Measurements from ENCODE around the gene LYPLA2. TPM values are rescaled to one million over a fixed set of nuclear protein-coding genes. Genes with fewer than 3 reads are reported as not detected.

Gene LYPLA2
- total and polyA plus RNA-seq, 2 of the 8 experiments (the other 6 are each of a cell fraction or from before 2014, with no cell fraction given): 138 to 211 TPM

- peak overlapping the region; percentile 90 for H2BK15ac ChIP-seq (ENCODE audit: low read length)
- peak overlapping the region in 3 of 4 experiments; percentile 8 to 38 (median 36); a peak in 5 of 7 replicates for H3K9ac ChIP-seq (replicated peaks in 1 of 4; ENCODE audit: extremely low read depth in 1 of 4, low read depth in 3 of 4, low read length in 3 of 4)
- TF ChIP-seq SUZ12 (IDR thresholded peaks at IDR 0.05; ENCODE audit: low read length): no peak
- TF ChIP-seq TAF7 (optimal IDR thresholded peaks at IDR 0.05; ENCODE audit: borderline replicate concordance, low read depth, low read length): no peak
- no peak for TF ChIP-seq SIN3A (conservative IDR thresholded peaks at IDR 0.05 in 1 of 2, IDR thresholded peaks at IDR 0.05 in 1 of 2; ENCODE audit: low read depth in 1 of 2, low read length in 2 of 2)
- no peak for TF ChIP-seq ZNF274 (IDR thresholded peaks at IDR 0.05; ENCODE audit: borderline replicate concordance, extremely low read depth, low read length)
- TF ChIP-seq BCL11A (IDR thresholded peaks at IDR 0.05; ENCODE audit: low read depth in 2 of 2, low read length in 2 of 2): no peak
- TF ChIP-seq POU5F1 (IDR thresholded peaks at IDR 0.05; ENCODE audit: low read depth, low read length): no peak
- no peak for TF ChIP-seq USF2 (IDR thresholded peaks at IDR 0.05; ENCODE audit: low read length)
- no peak overlapping the region; the same call in 1 of the 2 replicates for H2BK20ac ChIP-seq (ENCODE audit: low read length)
- H4K8ac ChIP-seq (ENCODE audit: extremely low read depth, insufficient read depth, low read length): no peak overlapping the region
- H2BK12ac ChIP-seq (ENCODE audit: low read depth, low read length): peak overlapping the region; percentile 17; the same call in 1 of the 2 replicates
- H3K56ac ChIP-seq (replicated peaks; ENCODE audit: insufficient read length, low read depth, low read length): no peak overlapping the region
- H3K79me1 ChIP-seq (ENCODE audit: low read depth, low read length): no peaks in the 10 kb centered on the region
- FAIRE-seq (no peak), DNase-seq (ENCODE audit: low read depth in 1 of 2, low spot score in 2 of 2) (no peak)
- H3K36me3 ChIP-seq (ENCODE audit: control insufficient read depth in 2 of 4, insufficient read depth in 4 of 4, low read length in 3 of 4): peaks cover 6 to 22% (median 18%) of the 10 kb centered on the region in 4 experiments; a peak in 5 of 8 replicates
- peak overlapping the region; percentile 29 for H4K91ac ChIP-seq (replicated peaks; ENCODE audit: insufficient read length, low read length)
- H2AFZ ChIP-seq (ENCODE audit: low read length): no peak overlapping the region
- H3K79me2 ChIP-seq (ENCODE audit: control insufficient read depth in 1 of 2, insufficient read depth in 2 of 2, low read length in 2 of 2): no peaks in the 10 kb centered on the region
- H3K23ac ChIP-seq (ENCODE audit: insufficient read length): no peak overlapping the region
- peak overlapping the region; percentile 25 for H3K4ac ChIP-seq (replicated peaks; ENCODE audit: insufficient read length, low read depth, low read length)
- H4K5ac ChIP-seq (ENCODE audit: insufficient read length, low read depth, low read length): no peak overlapping the region
- peak overlapping the region; percentile 83 for H3K18ac ChIP-seq (ENCODE audit: extremely low read depth, low read length)
- H3K14ac ChIP-seq (ENCODE audit: insufficient read length): no peak overlapping the region
- peak overlapping the region; percentile 79; the same call in 1 of the 2 replicates for H2BK5ac ChIP-seq (ENCODE audit: low read depth, low read length)
- H2BK120ac ChIP-seq (replicated peaks; ENCODE audit: low read depth, low read length): no peak overlapping the region
- no peaks in the 10 kb centered on the region for H3K9me3 ChIP-seq (ENCODE audit: insufficient read depth in 2 of 2, low read depth in 1 of 2, low read length in 1 of 2)
- no peak overlapping the region for H3K27ac ChIP-seq (ENCODE audit: low read depth, low read length)
- H3K23me2 ChIP-seq (ENCODE audit: low read depth, low read length): peaks cover 16% of the 10 kb centered on the region
- peaks cover 0 to 12% (median 9%) of the 10 kb centered on the region in 4 experiments; a peak in 5 of 7 replicates for H3K4me1 ChIP-seq (replicated peaks in 1 of 4; ENCODE audit: control insufficient read depth in 3 of 4, insufficient read depth in 4 of 4, low read length in 3 of 4)
- no peaks in the 10 kb centered on the region; a peak in 1 of 7 replicates for H3K27me3 ChIP-seq (replicated peaks in 1 of 4; ENCODE audit: control insufficient read depth in 3 of 4, extremely low read depth in 1 of 4, insufficient read depth in 3 of 4, low read length in 3 of 4)
- WGBS, 2 experiments (ENCODE audit: extremely low coverage in 1 of 2, insufficient coverage in 1 of 2, insufficient read length in 1 of 2, insufficient replicate concordance in 2 of 2, low coverage in 1 of 2, low lambda C conversion rate in 2 of 2, missing lambda C conversion rate in 1 of 2): 56% methylated on average over 6 of the region's 7 CpGs; no CpG with 5 or more reads in 1 of the 2 experiments
- peak overlapping the region; percentile 89 to 95 for H3K4me2 ChIP-seq (ENCODE audit: insufficient read depth in 1 of 2, low read depth in 2 of 2, low read length in 2 of 2)
- ChIA-PET CTCF (ENCODE audit: partially characterized antibody) (interaction anchor here (0.8 to 5.3 kb wide), 11 partner anchors 10 to 117 kb away, joined by 3 to 66 read pairs (median 4); partner anchors contain the start of gene FUCA1), POLR2A (ENCODE audit: partially characterized antibody) (interaction anchor here (0.9 to 16.2 kb wide), 10 partner anchors 9 to 352 kb away, joined by 3 to 192 read pairs (median 4); partner anchors contain the start of genes HMGCL, LYPLA2 and PITHD1)
- peak overlapping the region; percentile 57 to 81 (median 70); a peak in 6 of 8 replicates for H3K4me3 ChIP-seq (ENCODE audit: extremely low read depth in 1 of 4, insufficient read depth in 2 of 4, low read depth in 3 of 4, low read length in 4 of 4)
- no peak overlapping the region for H2AK5ac ChIP-seq (ENCODE audit: low read depth, low read length)
- peaks cover 4 to 5% of the 10 kb centered on the region in 2 experiments for H4K20me1 ChIP-seq (replicated peaks in 1 of 2; ENCODE audit: control insufficient read depth in 1 of 2, insufficient read depth in 2 of 2, low read length in 2 of 2)
Observed at GRCh38 chr1:23799255-23799569, 8.3 kb downstream of the LYPLA2 start.

All from H1 (cell line).